HEK293 (cell line): Measurements from ENCODE around the gene ACADM.

ENCODE experiments used
- ELK4 ChIP-seq: IDR thresholded peaks from 2 replicates; pipeline ENCODE4 v1.6.1; 2011; ENCODE audit warnings: mild to moderate bottlenecking, low read depth, low read length, borderline replicate concordance
- GFI1B ChIP-seq: fragments of 450-650 bp; formaldehyde crosslinking; IDR thresholded peaks from 2 replicates; pipeline ENCODE4 v1.5.1; 2016; ENCODE audit warnings: missing biosample characterization, missing genetic modification characterization
- ZBTB7A ChIP-seq: fragments of 450-650 bp; formaldehyde crosslinking; IDR thresholded peaks from 2 replicates; pipeline ENCODE4 v1.5.1; 2016; ENCODE audit warnings: low read depth, missing biosample characterization, missing genetic modification characterization
- ZNF18 ChIP-seq: fragments of 450-650 bp; formaldehyde crosslinking; IDR thresholded peaks from 2 replicates; pipeline ENCODE4 v1.5.1; 2016; ENCODE audit warnings: missing biosample characterization, missing genetic modification characterization
- ZNF274 ChIP-seq, 2 experiments: fragments of 200-500 bp in 1 of 2; fragments of 450-650 bp in 1 of 2; sonication (Bioruptor generic) in 1 of 2; formaldehyde crosslinking in 1 of 2; IDR thresholded peaks; 2 replicates each; pipeline versions ENCODE4 v1.5.1 to v1.6.1; 2014 to 2016; ENCODE audit warnings: borderline replicate concordance in 1 of 2, inconsistent platforms in 1 of 2, low read length in 1 of 2, missing biosample characterization in 1 of 2, missing genetic modification characterization in 1 of 2
- ZNF529 ChIP-seq: fragments of 450-650 bp; formaldehyde crosslinking; IDR thresholded peaks from 2 replicates; pipeline ENCODE4 v1.5.1; 2017; ENCODE audit warnings: missing genetic modification characterization, missing biosample characterization; ENCODE audit not compliant: insufficient replicate concordance
- ZNF692 ChIP-seq: fragments of 450-650 bp; formaldehyde crosslinking; IDR thresholded peaks from 2 replicates; pipeline ENCODE4 v1.5.1; 2016; ENCODE audit warnings: missing biosample characterization, missing genetic modification characterization

GRCh38 chr1:75791022-75791421 is 66.5 kb downstream of the ACADM start:
- no peak for TF ChIP-seq ZBTB7A
- no peak for TF ChIP-seq GFI1B (tag by site-specific recombination)
- no peak for TF ChIP-seq ZNF692 (tag by site-specific recombination)
- TF ChIP-seq ZNF529, result no peak
- no peak for TF ChIP-seq ELK4
- TF ChIP-seq ZNF18, result no peak
- no peak for TF ChIP-seq ZNF274 (IDR thresholded peaks at IDR 0.05; ENCODE audit: low read length)
- no peak for TF ChIP-seq ZNF274 (tag by site-specific recombination; IDR thresholded peaks at IDR 0.05; ENCODE audit: borderline replicate concordance)
